Ishikawa (cell line): ENCODE results near the gene GIMAP7.

Experiments
- CEBPB ChIP-seq: IDR thresholded peaks from 2 replicates; pipeline ENCODE4 v1.6.1; 2012
- CREB1 ChIP-seq: IDR thresholded peaks from 2 replicates; pipeline ENCODE4 v1.6.1; 2012; ENCODE audit warnings: low read depth
- EGR1 ChIP-seq: IDR thresholded peaks from 2 replicates; pipeline ENCODE4 v1.6.1; 2012
- EP300 ChIP-seq: IDR thresholded peaks from 2 replicates; pipeline ENCODE4 v1.6.1; 2012; ENCODE audit warnings: borderline replicate concordance
- FOXM1 ChIP-seq: IDR thresholded peaks from 2 replicates; pipeline ENCODE4 v1.6.1; 2012; ENCODE audit warnings: low read depth, borderline replicate concordance
- MAX ChIP-seq: IDR thresholded peaks from 2 replicates; pipeline ENCODE4 v1.6.1; 2012
- NFIC ChIP-seq: IDR thresholded peaks from 2 replicates; pipeline ENCODE4 v1.6.1; 2012
- RAD21 ChIP-seq: IDR thresholded peaks from 2 replicates; pipeline ENCODE4 v1.6.1; 2012; ENCODE audit warnings: low read depth
- REST ChIP-seq: IDR thresholded peaks from 2 replicates; pipeline ENCODE4 v1.6.1; 2012; ENCODE audit warnings: low read depth, mild to moderate bottlenecking
- TAF1 ChIP-seq: IDR thresholded peaks from 2 replicates; pipeline ENCODE4 v1.6.1; 2012; ENCODE audit warnings: low read depth, mild to moderate bottlenecking
- TCF12 ChIP-seq: IDR thresholded peaks from 2 replicates; pipeline ENCODE4 v1.6.1; 2012; ENCODE audit warnings: low read depth
- TEAD4 ChIP-seq: IDR thresholded peaks from 2 replicates; pipeline ENCODE4 v1.6.1; 2012
- USF1 ChIP-seq: IDR thresholded peaks from 2 replicates; pipeline ENCODE4 v1.6.1; 2012
- YY1 ChIP-seq: IDR thresholded peaks from 2 replicates; pipeline ENCODE4 v1.6.1; 2012; ENCODE audit warnings: low read depth
- ZBTB7A ChIP-seq: IDR thresholded peaks from 2 replicates; pipeline ENCODE4 v1.6.1; 2012; ENCODE audit warnings: low read depth

The GIMAP7 gene

GRCh38 chr7:150566572-150566971 is 51.9 kb downstream of the GIMAP7 start:
- no peak for TF ChIP-seq USF1
- TF ChIP-seq MAX = no peak
- TF ChIP-seq YY1 = no peak
- TF ChIP-seq CEBPB = no peak
- no peak for TF ChIP-seq EP300
- TF ChIP-seq RAD21 = no peak
- TF ChIP-seq REST = no peak
- TF ChIP-seq CREB1 = no peak
- TF ChIP-seq TCF12 = no peak
- TF ChIP-seq ZBTB7A = no peak
- TF ChIP-seq TEAD4 = no peak
- TF ChIP-seq TAF1 = no peak
- TF ChIP-seq NFIC = no peak

- TF ChIP-seq CREB1 (no peak), EP300 (no peak), FOXM1 (no peak), RAD21 (no peak)
These were observed 52.5 kb downstream of the GIMAP7 start, which contains the start of gene GIMAP4 for GRCh38 chr7:150567169-150567568. Gene GIMAP4 (plus strand): TSS chr7:150567390. CDS start chr7:150569902, 2,512 bp downstream.

- TF ChIP-seq CEBPB (no peak), RAD21 (no peak), REST (no peak), MAX (no peak), NFIC (no peak), EGR1 (no peak), TEAD4 (no peak), YY1 (no peak)
These were observed 53.2 kb downstream of the GIMAP7 start for GRCh38 chr7:150567871-150568301.

- TF ChIP-seq USF1 (no peak), EGR1 (no peak), REST (no peak), CREB1 (no peak), NFIC (no peak), ZBTB7A (no peak), RAD21 (no peak), FOXM1 (no peak), MAX (no peak), TEAD4 (no peak), TCF12 (no peak), TAF1 (no peak)
These were observed 54.0 kb downstream of the GIMAP7 start for GRCh38 chr7:150568714-150569113.

- TF ChIP-seq TCF12 (no peak), CREB1 (no peak), ZBTB7A (no peak), FOXM1 (no peak), REST (no peak)
These were observed 54.7 kb downstream of the GIMAP7 start for GRCh38 chr7:150569245-150569955.
